HAP-1 (cell line): ENCODE measurements around the gene CLIP2.

ENCODE experiments used
- DNase-seq, 2 experiments: peaks; one replicate each; pipeline ENCODE4 v3.0.0-alpha.2; 2016 to 2020; ENCODE audit warnings: low spot score in 2 of 2
- H3K27me3 ChIP-seq: fragments of 250-450 bp; sonication (Bioruptor Pico); 2 replicates; pipeline ENCODE4 v1.5.1; 2020; ENCODE audit warnings: low read depth, mild to moderate bottlenecking, moderate library complexity
- H3K36me3 ChIP-seq: fragments of 250-450 bp; sonication (Bioruptor Pico); replicated peaks from 2 replicates; pipeline ENCODE4 v1.5.1; 2020; ENCODE audit warnings: mild to moderate bottlenecking
- H3K4me1 ChIP-seq: fragments of 250-450 bp; sonication (Bioruptor Pico); 2 replicates; pipeline ENCODE4 v1.5.1; 2020; ENCODE audit warnings: mild to moderate bottlenecking
- H3K4me3 ChIP-seq: fragments of 250-450 bp; sonication (Bioruptor Pico); 2 replicates; pipeline ENCODE4 v1.5.1; 2020; ENCODE audit warnings: mild to moderate bottlenecking, moderate library complexity
- H3K9me3 ChIP-seq: fragments of 250-450 bp; sonication (Bioruptor Pico); 2 replicates; pipeline ENCODE4 v1.5.1; 2020; ENCODE audit warnings: mild to moderate bottlenecking, moderate library complexity
- in situ Hi-C: fragments of 300-500 bp; cut with MboI; formaldehyde crosslinking; loops from 3 replicates; pipeline ENCODE4 v1.14.3; 2020; ENCODE audit warnings: low sequenced_read_pairs, inconsistent platforms, mixed read lengths

The CLIP2 gene

DNA sequence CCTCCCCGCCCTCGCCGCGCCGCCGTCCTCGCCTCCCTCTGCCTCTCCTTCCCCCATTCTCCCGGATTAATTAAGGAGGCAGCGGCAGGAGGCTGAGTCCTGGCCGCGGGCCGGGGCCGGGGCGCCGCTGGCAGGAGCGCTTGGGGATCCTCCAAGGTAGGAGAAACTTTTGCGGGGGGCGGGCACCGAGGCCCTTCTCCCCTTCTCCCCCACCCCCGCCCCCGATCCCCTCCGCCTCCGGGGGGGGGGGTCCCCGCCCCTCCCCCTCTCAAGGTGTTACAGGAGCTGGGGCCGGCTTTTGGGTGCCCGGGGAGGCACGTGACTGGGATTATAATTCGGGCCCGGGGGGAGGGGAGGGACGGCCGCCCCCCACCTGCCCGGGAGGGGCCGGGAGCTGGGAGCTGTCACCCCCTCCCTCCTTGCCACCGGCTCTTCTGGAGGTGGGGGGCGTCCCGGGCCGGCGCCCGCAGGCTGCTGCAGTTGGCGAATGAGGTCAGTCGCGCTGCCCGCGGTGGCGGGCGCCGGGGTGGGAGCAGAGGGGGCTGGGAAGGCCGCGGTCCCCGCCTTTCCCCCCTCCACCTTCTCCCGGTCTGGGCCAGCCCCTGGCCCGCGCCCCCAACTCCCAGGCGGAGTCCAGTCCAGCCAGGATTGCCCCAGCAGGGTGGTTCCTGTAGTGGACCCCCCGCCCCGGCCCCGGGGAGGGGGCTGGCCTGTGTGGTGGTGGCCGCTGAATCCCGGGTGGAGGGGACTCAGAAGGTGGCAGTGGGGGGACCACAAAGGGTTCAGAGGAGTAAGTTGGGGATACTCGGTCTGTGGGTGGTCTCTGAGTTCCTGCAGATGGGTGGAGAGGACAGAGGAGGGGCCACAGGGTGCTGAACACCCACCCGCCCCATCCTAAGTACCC, 165.1 kb downstream of the CLIP2 start:
- H3K9me3 ChIP-seq = no peaks in the 10 kb centered on the region
- H3K4me1 ChIP-seq = peaks cover 9% of the 10 kb centered on the region; the same call in 1 of the 2 replicates
- peak overlapping the region; percentile 67 for H3K4me3 ChIP-seq
- DNase-seq = peak in 1 of 2 experiments; percentile 46
- H3K36me3 ChIP-seq = no peaks in the 10 kb centered on the region; the same call in 1 of the 2 replicates
- in situ Hi-C loops = no loop called here
- no peaks in the 10 kb centered on the region for H3K27me3 ChIP-seq

DNA sequence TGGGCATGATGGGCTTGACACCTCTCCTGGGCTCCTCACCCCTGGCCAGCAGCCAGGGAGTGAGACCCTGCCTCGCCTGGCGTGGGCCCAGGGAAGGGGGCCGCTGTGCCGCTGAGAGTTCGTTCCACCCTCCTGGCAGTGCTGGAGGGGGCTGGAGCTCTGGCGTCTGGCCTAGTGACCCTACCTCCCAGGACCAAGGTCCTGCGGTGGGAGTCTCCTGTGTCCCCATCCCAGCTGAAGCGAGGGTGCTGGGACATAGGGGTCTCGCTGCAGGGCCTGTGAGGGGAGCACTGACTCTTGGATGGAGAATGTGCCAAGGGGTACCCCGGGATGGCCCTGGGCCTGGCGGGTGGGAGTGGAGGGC, 165.7 kb downstream of the CLIP2 start:
- DNase-seq = no peak
- in situ Hi-C loops = no loop called here
- H3K4me1 ChIP-seq = peaks cover 9% of the 10 kb centered on the region; the same call in 1 of the 2 replicates
- H3K4me3 ChIP-seq = peak overlapping the region; percentile 67
- H3K9me3 ChIP-seq = no peaks in the 10 kb centered on the region
- no peaks in the 10 kb centered on the region; the same call in 1 of the 2 replicates for H3K36me3 ChIP-seq
- H3K27me3 ChIP-seq = no peaks in the 10 kb centered on the region

DNA sequence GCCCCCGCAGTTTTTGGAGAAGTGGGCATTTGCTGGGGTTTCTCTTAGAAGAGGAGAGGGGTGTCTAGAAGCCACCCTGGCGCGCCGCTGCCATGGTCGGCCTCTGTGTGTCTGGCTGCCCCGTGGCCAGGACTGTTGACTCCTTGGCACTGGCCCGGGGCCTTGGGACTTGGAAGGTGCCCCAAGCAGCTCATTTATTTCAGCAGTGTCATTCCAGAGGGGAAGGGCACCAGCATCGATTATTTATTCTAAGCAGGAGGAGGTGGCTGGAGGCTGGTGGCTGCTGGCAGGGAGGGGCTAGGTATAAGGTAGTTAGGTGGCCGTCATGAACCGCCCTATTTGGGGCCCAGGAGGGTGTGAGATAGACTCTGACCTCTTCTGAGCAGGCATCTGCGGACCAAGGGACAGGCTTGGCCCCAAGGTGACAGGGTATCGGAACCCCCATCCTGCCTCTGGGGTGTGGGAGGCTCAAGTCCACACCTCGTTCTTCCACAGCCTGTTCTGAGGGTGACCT, 166.1 kb downstream of the CLIP2 start:
- H3K4me3 ChIP-seq = peak overlapping the region; percentile 67
- H3K27me3 ChIP-seq = no peaks in the 10 kb centered on the region
- in situ Hi-C loops = no loop called here
- peaks cover 9% of the 10 kb centered on the region; the same call in 1 of the 2 replicates for H3K4me1 ChIP-seq
- DNase-seq = peak in 1 of 2 experiments; percentile 28
- no peaks in the 10 kb centered on the region; the same call in 1 of the 2 replicates for H3K36me3 ChIP-seq
- no peaks in the 10 kb centered on the region for H3K9me3 ChIP-seq
